Measurements from ENCODE around the gene PRDM8. TPM values are rescaled to one million over a fixed set of nuclear protein-coding genes. Genes with fewer than 3 reads are reported as not detected.
"Not testable (repeated sequence)": the region's sequence is repeated elsewhere in the genome, so short reads cannot be mapped to it uniquely, and the experiment has no call there.

Gene PRDM8
- total and polyA plus RNA-seq, 4 donors = 8.8 to 49.6 (median 27.2) TPM

GRCh38 chr4:80162418-80162817 is 34.9 kb upstream of the PRDM8 start:
- Histone ChIP-seq H3K27me3 (ENCODE audit: control insufficient read depth, insufficient read depth, low read length) (no peaks in the 10 kb centered on the region), H3K27ac (ENCODE audit: low read depth, low read length) (no peak overlapping the region), H3K4me1 (ENCODE audit: control insufficient read depth, insufficient read depth, low read length) (no peaks in the 10 kb centered on the region), H3K4me3 (ENCODE audit: low read depth, low read length) (no peak overlapping the region), H3K36me3 (ENCODE audit: control insufficient read depth, insufficient read depth, low read length) (no peaks in the 10 kb centered on the region), H3K9me3 (ENCODE audit: control insufficient read depth, insufficient read depth, low read length) (peaks cover 2% of the 10 kb centered on the region)
- WGBS (ENCODE audit: insufficient coverage) = no CpG with 5 or more reads among the region's 4 CpGs
- no peak for DNase-seq (ENCODE audit: low read depth in 4 of 6, low spot score in 6 of 6)

GRCh38 chr4:80165855-80166254 is 31.4 kb upstream of the PRDM8 start:
- H3K27ac ChIP-seq (ENCODE audit: low read depth, low read length) = no peak overlapping the region
- H3K4me1 ChIP-seq (ENCODE audit: control insufficient read depth, insufficient read depth, low read length) = no peaks in the 10 kb centered on the region
- H3K27me3 ChIP-seq (ENCODE audit: control insufficient read depth, insufficient read depth, low read length) = no peaks in the 10 kb centered on the region
- DNase-seq (ENCODE audit: low read depth in 4 of 6, low spot score in 6 of 6) = no peak
- H3K9me3 ChIP-seq (ENCODE audit: control insufficient read depth, insufficient read depth, low read length) = no peaks in the 10 kb centered on the region
- H3K4me3 ChIP-seq (ENCODE audit: low read depth, low read length) = no peak overlapping the region
- no peaks in the 10 kb centered on the region for H3K36me3 ChIP-seq (ENCODE audit: control insufficient read depth, insufficient read depth, low read length)

- Histone ChIP-seq H3K27ac (ENCODE audit: low read depth, low read length) (no peak overlapping the region), H3K27me3 (ENCODE audit: control insufficient read depth, insufficient read depth, low read length) (no peaks in the 10 kb centered on the region), H3K4me3 (ENCODE audit: low read depth, low read length) (no peak overlapping the region), H3K9me3 (ENCODE audit: control insufficient read depth, insufficient read depth, low read length) (no peaks in the 10 kb centered on the region), H3K36me3 (ENCODE audit: control insufficient read depth, insufficient read depth, low read length) (no peaks in the 10 kb centered on the region), H3K4me1 (ENCODE audit: control insufficient read depth, insufficient read depth, low read length) (no peaks in the 10 kb centered on the region)
- WGBS (ENCODE audit: insufficient coverage) = 56% methylated on average over 1 of the region's 1 CpG
- DNase-seq (ENCODE audit: low read depth in 4 of 6, low spot score in 6 of 6) = no peak
These were observed 26.1 kb upstream of the PRDM8 start for GRCh38 chr4:80171251-80171650.

GRCh38 chr4:80171656-80172055 is 25.6 kb upstream of the PRDM8 start:
- H3K4me1 ChIP-seq (ENCODE audit: control insufficient read depth, insufficient read depth, low read length) = no peaks in the 10 kb centered on the region
- no peak overlapping the region for H3K27ac ChIP-seq (ENCODE audit: low read depth, low read length)
- H3K27me3 ChIP-seq (ENCODE audit: control insufficient read depth, insufficient read depth, low read length) = no peaks in the 10 kb centered on the region
- H3K36me3 ChIP-seq (ENCODE audit: control insufficient read depth, insufficient read depth, low read length) = no peaks in the 10 kb centered on the region
- no peak overlapping the region for H3K4me3 ChIP-seq (ENCODE audit: low read depth, low read length)
- WGBS (ENCODE audit: insufficient coverage) = 91% methylated on average over 1 of the region's 3 CpGs
- no peaks in the 10 kb centered on the region for H3K9me3 ChIP-seq (ENCODE audit: control insufficient read depth, insufficient read depth, low read length)
- no peak for DNase-seq (ENCODE audit: low read depth in 4 of 6, low spot score in 6 of 6)

- H3K36me3 ChIP-seq (ENCODE audit: control insufficient read depth, insufficient read depth, low read length) = no peaks in the 10 kb centered on the region
- DNase-seq (ENCODE audit: low read depth in 4 of 6, low spot score in 6 of 6) = no peak
- H3K27ac ChIP-seq (ENCODE audit: low read depth, low read length) = no peak overlapping the region
- no peaks in the 10 kb centered on the region for H3K9me3 ChIP-seq (ENCODE audit: control insufficient read depth, insufficient read depth, low read length)
- no peaks in the 10 kb centered on the region for H3K27me3 ChIP-seq (ENCODE audit: control insufficient read depth, insufficient read depth, low read length)
- no peak overlapping the region for H3K4me3 ChIP-seq (ENCODE audit: low read depth, low read length)
- no peaks in the 10 kb centered on the region for H3K4me1 ChIP-seq (ENCODE audit: control insufficient read depth, insufficient read depth, low read length)
- WGBS (ENCODE audit: insufficient coverage) = no CpG with 5 or more reads among the region's 2 CpGs
These were observed 25.1 kb upstream of the PRDM8 start for GRCh38 chr4:80172203-80172602.

- Histone ChIP-seq H3K4me1 (ENCODE audit: control insufficient read depth, insufficient read depth, low read length) (no peaks in the 10 kb centered on the region), H3K27ac (ENCODE audit: low read depth, low read length) (no peak overlapping the region), H3K27me3 (ENCODE audit: control insufficient read depth, insufficient read depth, low read length) (no peaks in the 10 kb centered on the region), H3K9me3 (ENCODE audit: control insufficient read depth, insufficient read depth, low read length) (no peaks in the 10 kb centered on the region), H3K36me3 (ENCODE audit: control insufficient read depth, insufficient read depth, low read length) (no peaks in the 10 kb centered on the region), H3K4me3 (ENCODE audit: low read depth, low read length) (no peak overlapping the region)
- no peak for DNase-seq (ENCODE audit: low read depth in 4 of 6, low spot score in 6 of 6)
These were observed 23.9 kb upstream of the PRDM8 start for GRCh38 chr4:80173401-80173800.

GRCh38 chr4:80173841-80174240 is 23.5 kb upstream of the PRDM8 start:
- DNase-seq (ENCODE audit: low read depth in 4 of 6, low spot score in 6 of 6) = no peak
- Histone ChIP-seq H3K27me3 (ENCODE audit: control insufficient read depth, insufficient read depth, low read length) (no peaks in the 10 kb centered on the region), H3K27ac (ENCODE audit: low read depth, low read length) (no peak overlapping the region), H3K4me1 (ENCODE audit: control insufficient read depth, insufficient read depth, low read length) (no peaks in the 10 kb centered on the region), H3K36me3 (ENCODE audit: control insufficient read depth, insufficient read depth, low read length) (no peaks in the 10 kb centered on the region), H3K9me3 (ENCODE audit: control insufficient read depth, insufficient read depth, low read length) (peaks cover under 1% of the 10 kb centered on the region), H3K4me3 (ENCODE audit: low read depth, low read length) (no peak overlapping the region)
- whole genome bisulfite sequencing (ENCODE audit: insufficient coverage) = no CpG with 5 or more reads among the region's 2 CpGs

GRCh38 chr4:80177793-80178192 is 19.5 kb upstream of the PRDM8 start:
- H3K27ac ChIP-seq (ENCODE audit: low read depth, low read length); H3K9me3 ChIP-seq (ENCODE audit: control insufficient read depth, insufficient read depth, low read length); H3K4me1 ChIP-seq (ENCODE audit: control insufficient read depth, insufficient read depth, low read length); H3K27me3 ChIP-seq (ENCODE audit: control insufficient read depth, insufficient read depth, low read length); H3K36me3 ChIP-seq (ENCODE audit: control insufficient read depth, insufficient read depth, low read length); DNase-seq (ENCODE audit: low read depth in 4 of 6, low spot score in 6 of 6); H3K4me3 ChIP-seq (ENCODE audit: low read depth, low read length): not testable (repeated sequence)

- H3K36me3 ChIP-seq (ENCODE audit: control insufficient read depth, insufficient read depth, low read length) = no peaks in the 10 kb centered on the region
- H3K27me3 ChIP-seq (ENCODE audit: control insufficient read depth, insufficient read depth, low read length) = peaks cover 9% of the 10 kb centered on the region
- H3K4me1 ChIP-seq (ENCODE audit: control insufficient read depth, insufficient read depth, low read length) = peaks cover 7% of the 10 kb centered on the region
- no peak for DNase-seq (ENCODE audit: low read depth in 4 of 6, low spot score in 6 of 6)
- H3K27ac ChIP-seq (ENCODE audit: low read depth, low read length) = no peak overlapping the region
- H3K9me3 ChIP-seq (ENCODE audit: control insufficient read depth, insufficient read depth, low read length) = peaks cover 7% of the 10 kb centered on the region
- 94% methylated on average over 2 of the region's 4 CpGs for WGBS (ENCODE audit: insufficient coverage)
- H3K4me3 ChIP-seq (ENCODE audit: low read depth, low read length) = no peak overlapping the region
These were observed 18.3 kb upstream of the PRDM8 start for GRCh38 chr4:80178964-80179363.

- Histone ChIP-seq H3K4me1 (ENCODE audit: control insufficient read depth, insufficient read depth, low read length) (peaks cover 15% of the 10 kb centered on the region), H3K36me3 (ENCODE audit: control insufficient read depth, insufficient read depth, low read length) (no peaks in the 10 kb centered on the region), H3K4me3 (ENCODE audit: low read depth, low read length) (no peak overlapping the region), H3K27me3 (ENCODE audit: control insufficient read depth, insufficient read depth, low read length) (peaks cover 17% of the 10 kb centered on the region), H3K9me3 (ENCODE audit: control insufficient read depth, insufficient read depth, low read length) (peaks cover 7% of the 10 kb centered on the region), H3K27ac (ENCODE audit: low read depth, low read length) (no peak overlapping the region)
- 96% methylated on average over 2 of the region's 3 CpGs for WGBS (ENCODE audit: insufficient coverage)
- no peak for DNase-seq (ENCODE audit: low read depth in 4 of 6, low spot score in 6 of 6)
These were observed 17.6 kb upstream of the PRDM8 start for GRCh38 chr4:80179637-80180161.

All from spinal cord (tissue), 10 donors.